SK-N-MC (cell line): ENCODE data around the gene BLOC1S5.

Experiments used
- EZH2 ChIP-seq: fragments of 200-600 bp; sonication (generic); IDR thresholded peaks from one replicate; pipeline ENCODE4 v1.6.1; 2017; ENCODE audit warnings: antibody characterized with exemption
- FOXP2 ChIP-seq: optimal IDR thresholded peaks from 2 replicates; pipeline ENCODE3; 2011; ENCODE audit warnings: mild to moderate bottlenecking, moderate library complexity; ENCODE audit not compliant: insufficient read depth; ENCODE audit errors: extremely low read length, control extremely low read depth
- POLR2AphosphoS5 ChIP-seq: IDR thresholded peaks from 2 replicates; pipeline ENCODE4 v1.6.1; 2012; ENCODE audit warnings: mild to moderate bottlenecking, low read depth, low read length, borderline replicate concordance

GRCh38 chr6:8075704-8076103, 11.5 kb upstream of the BLOC1S5 start:
- TF ChIP-seq POLR2AphosphoS5 (no peak), FOXP2 (no peak), EZH2 (no peak)
